ENCODE data around the gene XIRP2. TPM values are rescaled to one million over a fixed set of nuclear protein-coding genes. Genes with fewer than 3 reads are reported as not detected.

Gene XIRP2
- total RNA-seq, 1 experiment from 2014 or later = not detected

GRCh38 chr2:167115541-167115940, 227.3 kb downstream of the XIRP2 start:
- Histone ChIP-seq H3K36me3 (replicated peaks; ENCODE audit: control insufficient read depth, insufficient read depth, low read length) (no peaks in the 10 kb centered on the region), H3K27me3 (ENCODE audit: control insufficient read depth, insufficient read depth, low read length) (no peaks in the 10 kb centered on the region), H3K4me3 (ENCODE audit: insufficient read depth, low read depth, low read length) (no peak overlapping the region)
- no peak for DNase-seq

GRCh38 chr2:167122389-167122788, 234.1 kb downstream of the XIRP2 start:
- no peak for DNase-seq
- Histone ChIP-seq H3K27me3 (ENCODE audit: control insufficient read depth, insufficient read depth, low read length) (no peaks in the 10 kb centered on the region), H3K36me3 (replicated peaks; ENCODE audit: control insufficient read depth, insufficient read depth, low read length) (no peaks in the 10 kb centered on the region), H3K4me3 (ENCODE audit: insufficient read depth, low read depth, low read length) (no peak overlapping the region)

- DNase-seq = no peak
- Histone ChIP-seq H3K4me3 (ENCODE audit: insufficient read depth, low read depth, low read length) (no peak overlapping the region), H3K36me3 (replicated peaks; ENCODE audit: control insufficient read depth, insufficient read depth, low read length) (no peaks in the 10 kb centered on the region), H3K27me3 (ENCODE audit: control insufficient read depth, insufficient read depth, low read length) (no peaks in the 10 kb centered on the region)
These were observed 237.9 kb downstream of the XIRP2 start for GRCh38 chr2:167126165-167126564.

GRCh38 chr2:167127135-167127534, 238.9 kb downstream of the XIRP2 start:
- no peaks in the 10 kb centered on the region for H3K27me3 ChIP-seq (ENCODE audit: control insufficient read depth, insufficient read depth, low read length)
- DNase-seq = no peak
- no peak overlapping the region for H3K4me3 ChIP-seq (ENCODE audit: insufficient read depth, low read depth, low read length)
- no peaks in the 10 kb centered on the region for H3K36me3 ChIP-seq (replicated peaks; ENCODE audit: control insufficient read depth, insufficient read depth, low read length)

- H3K4me3 ChIP-seq (ENCODE audit: insufficient read depth, low read depth, low read length) = no peak overlapping the region
- no peak for DNase-seq
- no peaks in the 10 kb centered on the region for H3K36me3 ChIP-seq (replicated peaks; ENCODE audit: control insufficient read depth, insufficient read depth, low read length)
- no peaks in the 10 kb centered on the region for H3K27me3 ChIP-seq (ENCODE audit: control insufficient read depth, insufficient read depth, low read length)
These were observed 239.8 kb downstream of the XIRP2 start for GRCh38 chr2:167128130-167128529.

- no peak for DNase-seq
- Histone ChIP-seq H3K36me3 (replicated peaks; ENCODE audit: control insufficient read depth, insufficient read depth, low read length) (no peaks in the 10 kb centered on the region), H3K27me3 (ENCODE audit: control insufficient read depth, insufficient read depth, low read length) (no peaks in the 10 kb centered on the region), H3K4me3 (ENCODE audit: insufficient read depth, low read depth, low read length) (no peak overlapping the region)
These were observed 243.8 kb downstream of the XIRP2 start for GRCh38 chr2:167132066-167132465.

- DNase-seq = no peak
- Histone ChIP-seq H3K27me3 (ENCODE audit: control insufficient read depth, insufficient read depth, low read length) (no peaks in the 10 kb centered on the region), H3K4me3 (ENCODE audit: insufficient read depth, low read depth, low read length) (no peak overlapping the region), H3K36me3 (replicated peaks; ENCODE audit: control insufficient read depth, insufficient read depth, low read length) (no peaks in the 10 kb centered on the region)
These were observed 244.8 kb downstream of the XIRP2 start for GRCh38 chr2:167132906-167133555.

GRCh38 chr2:167133614-167134013, 245.3 kb downstream of the XIRP2 start:
- no peak for DNase-seq
- Histone ChIP-seq H3K27me3 (ENCODE audit: control insufficient read depth, insufficient read depth, low read length) (no peaks in the 10 kb centered on the region), H3K4me3 (ENCODE audit: insufficient read depth, low read depth, low read length) (no peak overlapping the region), H3K36me3 (replicated peaks; ENCODE audit: control insufficient read depth, insufficient read depth, low read length) (no peaks in the 10 kb centered on the region)

- DNase-seq = no peak
- no peaks in the 10 kb centered on the region for H3K27me3 ChIP-seq (ENCODE audit: control insufficient read depth, insufficient read depth, low read length)
These were observed 246.2 kb downstream of the XIRP2 start for GRCh38 chr2:167134381-167135072.

GRCh38 chr2:167135706-167136105, 247.4 kb downstream of the XIRP2 start:
- Histone ChIP-seq H3K4me3 (ENCODE audit: insufficient read depth, low read depth, low read length) (no peak overlapping the region), H3K36me3 (replicated peaks; ENCODE audit: control insufficient read depth, insufficient read depth, low read length) (no peaks in the 10 kb centered on the region), H3K27me3 (ENCODE audit: control insufficient read depth, insufficient read depth, low read length) (no peaks in the 10 kb centered on the region)
- DNase-seq = no peak

More at GRCh38 chr2:167134381-167135072, 246.2 kb downstream of the XIRP2 start:
- Histone ChIP-seq H3K4me3 (ENCODE audit: insufficient read depth, low read depth, low read length) (no peak overlapping the region), H3K36me3 (replicated peaks; ENCODE audit: control insufficient read depth, insufficient read depth, low read length) (no peaks in the 10 kb centered on the region)

GRCh38 chr2:167136879-167137596, 248.8 kb downstream of the XIRP2 start:
- H3K4me3 ChIP-seq (ENCODE audit: insufficient read depth, low read depth, low read length) = no peak overlapping the region
- no peaks in the 10 kb centered on the region for H3K36me3 ChIP-seq (replicated peaks; ENCODE audit: control insufficient read depth, insufficient read depth, low read length)
- no peaks in the 10 kb centered on the region for H3K27me3 ChIP-seq (ENCODE audit: control insufficient read depth, insufficient read depth, low read length)
- DNase-seq = no peak

GRCh38 chr2:167140330-167140729, 252.1 kb downstream of the XIRP2 start:
- DNase-seq = no peak
- Histone ChIP-seq H3K4me3 (ENCODE audit: insufficient read depth, low read depth, low read length) (no peak overlapping the region), H3K36me3 (replicated peaks; ENCODE audit: control insufficient read depth, insufficient read depth, low read length) (no peaks in the 10 kb centered on the region), H3K27me3 (ENCODE audit: control insufficient read depth, insufficient read depth, low read length) (no peaks in the 10 kb centered on the region)

GRCh38 chr2:167140767-167141166, 252.5 kb downstream of the XIRP2 start:
- no peak for DNase-seq
- Histone ChIP-seq H3K4me3 (ENCODE audit: insufficient read depth, low read depth, low read length) (no peak overlapping the region), H3K36me3 (replicated peaks; ENCODE audit: control insufficient read depth, insufficient read depth, low read length) (no peaks in the 10 kb centered on the region), H3K27me3 (ENCODE audit: control insufficient read depth, insufficient read depth, low read length) (no peaks in the 10 kb centered on the region)

GRCh38 chr2:167142554-167142953, 254.3 kb downstream of the XIRP2 start:
- no peaks in the 10 kb centered on the region for H3K27me3 ChIP-seq (ENCODE audit: control insufficient read depth, insufficient read depth, low read length)
- DNase-seq = no peak
- H3K36me3 ChIP-seq (replicated peaks; ENCODE audit: control insufficient read depth, insufficient read depth, low read length) = no peaks in the 10 kb centered on the region
- H3K4me3 ChIP-seq (ENCODE audit: insufficient read depth, low read depth, low read length) = no peak overlapping the region

Measured in H7 (cell line).